Ureter (tissue), 1 donor: ENCODE measurements around the gene CTF1. TPM values are rescaled to one million over a fixed set of nuclear protein-coding genes. Genes with fewer than 3 reads are reported as not detected.
A peak's percentile ranks its signal among the peaks of the same experiment; 100 is the strongest.
"Not testable (repeated sequence)": the region's sequence is repeated elsewhere in the genome, so short reads cannot be mapped to it uniquely, and the experiment has no call there.

Experiments used
- DNase-seq: peaks from one replicate; pipeline ENCODE4 v3.0.0-alpha.2; 2020; ENCODE audit warnings: low spot score
- total RNA-seq: library from RNA; stranded (reverse); gene quantifications from one replicate; pipeline ENCODE4 v1.2.4, GENCODE V29; 2023
- donor health status: DM: yes; HTN: yes; CAD: no.

CTF1 gene
- total RNA-seq, 1 donor from 2014 or later: 8.2 TPM

- DNase-seq: no peak
These were observed 33.8 kb downstream of the CTF1 start for GRCh38 chr16:30930160-30930571.

GRCh38 chr16:30931068-30931650 is 34.7 kb downstream of the CTF1 start:
- DNase-seq: no peak

GRCh38 chr16:30934827-30935557 is 38.6 kb downstream of the CTF1 start:
- DNase-seq: no peak

GRCh38 chr16:30937692-30938091 is 41.3 kb downstream of the CTF1 start:
- DNase-seq: no peak

GRCh38 chr16:30939571-30939970 is 43.2 kb downstream of the CTF1 start:
- DNase-seq: not testable (repeated sequence)

GRCh38 chr16:30941600-30942425 is 45.4 kb downstream of the CTF1 start:
- DNase-seq: peak; percentile 81

- DNase-seq: no peak
These were observed 46.0 kb downstream of the CTF1 start for GRCh38 chr16:30942426-30942806.

GRCh38 chr16:30944352-30944751 is 47.9 kb downstream of the CTF1 start:
- DNase-seq: no peak

- no peak for DNase-seq
These were observed 50.5 kb downstream of the CTF1 start for GRCh38 chr16:30946671-30947540.

- DNase-seq: no peak
These were observed 51.1 kb downstream of the CTF1 start for GRCh38 chr16:30947541-30947858.

GRCh38 chr16:30947859-30948666 is 51.6 kb downstream of the CTF1 start:
- peak; percentile 94 for DNase-seq

GRCh38 chr16:30948667-30949649 is 52.5 kb downstream of the CTF1 start, which contains the start of gene ORAI3:
Gene ORAI3, plus strand, starts transcription at chr16:30949068. Its CDS starts 222 bp downstream, at chr16:30949290.
- peak; percentile 84 for DNase-seq

GRCh38 chr16:30949650-30950515 is 53.5 kb downstream of the CTF1 start:
- DNase-seq: peak; percentile 92

- no peak for DNase-seq
These were observed 54.2 kb downstream of the CTF1 start for GRCh38 chr16:30950516-30951065.

- DNase-seq: no peak
These were observed 54.8 kb downstream of the CTF1 start for GRCh38 chr16:30951193-30951592.

GRCh38 chr16:30951750-30952149 is 55.3 kb downstream of the CTF1 start:
- DNase-seq: peak; percentile 83

GRCh38 chr16:30953111-30953510 is 56.7 kb downstream of the CTF1 start:
- no peak for DNase-seq
